ENCODE results near the gene ZBTB5.

Gene ZBTB5

DNA sequence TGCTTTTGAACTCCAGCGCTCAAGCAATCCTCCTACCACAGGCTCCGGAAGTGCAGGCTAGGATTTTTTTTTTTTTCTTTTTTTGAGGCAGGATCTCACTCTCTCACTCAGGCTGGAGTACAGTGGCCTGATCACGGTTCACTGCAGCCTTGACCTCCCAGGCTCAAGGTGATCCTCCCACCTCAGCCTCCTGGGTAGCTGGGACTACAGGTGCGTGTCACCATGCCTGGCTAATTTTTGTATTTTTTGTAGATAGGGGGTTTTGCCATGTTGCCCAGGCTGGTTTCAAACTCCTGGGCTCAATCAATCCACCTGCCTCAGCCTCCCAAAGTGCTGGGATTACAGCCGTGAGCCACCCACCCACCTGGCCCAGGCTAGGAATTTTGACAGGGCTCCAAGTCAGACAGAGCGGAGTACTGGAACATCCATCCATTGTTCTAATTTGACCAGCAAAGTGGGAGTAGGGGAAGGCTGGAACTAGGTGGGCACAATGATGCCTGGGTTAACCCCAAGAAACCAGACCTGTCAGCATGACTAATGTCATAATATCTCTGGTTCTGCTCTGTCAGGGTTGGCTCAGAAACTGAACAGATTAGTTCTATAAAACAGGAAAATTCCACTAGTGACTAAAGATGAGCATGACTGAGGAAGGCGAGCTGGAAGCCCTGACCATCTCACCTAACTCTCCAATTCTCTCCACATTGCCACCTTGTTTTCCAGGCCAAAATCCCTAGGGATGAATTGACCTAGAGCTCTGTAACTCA lies 9.2 kb downstream of the ZBTB5 start:
- H3K27ac ChIP-seq = peak overlapping the region in 6 of 21 experiments; percentile 0 to 52 (median 21)
- no peak overlapping the region for H3K4me3 ChIP-seq

DNA sequence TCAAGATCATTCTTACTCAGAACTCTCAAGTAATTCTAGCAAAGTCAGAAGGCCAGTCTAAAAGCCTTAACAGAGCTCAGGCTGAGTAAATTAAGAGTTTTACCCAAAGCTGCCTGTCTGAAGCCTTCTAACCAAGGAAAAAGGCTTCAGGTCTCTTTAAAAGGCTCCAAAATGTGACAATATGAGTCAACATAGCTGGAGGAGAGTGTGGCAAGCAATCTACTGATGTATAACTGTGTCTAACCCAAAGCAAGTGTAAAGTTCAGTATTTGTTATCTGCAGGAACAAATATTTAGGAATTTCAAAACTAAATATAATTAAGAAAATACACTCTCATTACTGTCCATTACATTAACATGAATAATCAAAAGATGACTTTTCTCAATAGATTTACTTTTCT lies 11.0 kb downstream of the ZBTB5 start:
- no peak overlapping the region for H3K4me3 ChIP-seq
- H3K27ac ChIP-seq = no peak overlapping the region

DNA sequence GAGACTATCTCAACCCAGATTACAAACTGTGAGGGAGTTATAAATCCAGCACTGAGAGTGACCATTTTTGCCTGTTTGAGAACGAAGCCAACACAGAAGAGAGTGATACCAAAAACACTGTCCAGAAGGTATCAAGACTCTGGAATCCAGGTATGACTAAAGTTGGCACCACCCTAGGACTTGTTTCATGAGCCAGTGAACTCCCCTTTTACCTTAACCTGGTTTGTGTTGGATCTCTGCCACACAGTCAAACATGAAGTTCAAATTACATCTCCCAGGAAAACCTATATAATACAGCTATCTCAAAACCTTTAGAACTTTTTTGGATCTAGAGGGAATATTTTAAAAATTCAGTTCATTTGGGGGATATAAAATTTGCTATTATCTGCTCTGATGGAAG lies 11.4 kb downstream of the ZBTB5 start:
- H3K4me3 ChIP-seq = no peak overlapping the region
- no peak overlapping the region for H3K27ac ChIP-seq

DNA sequence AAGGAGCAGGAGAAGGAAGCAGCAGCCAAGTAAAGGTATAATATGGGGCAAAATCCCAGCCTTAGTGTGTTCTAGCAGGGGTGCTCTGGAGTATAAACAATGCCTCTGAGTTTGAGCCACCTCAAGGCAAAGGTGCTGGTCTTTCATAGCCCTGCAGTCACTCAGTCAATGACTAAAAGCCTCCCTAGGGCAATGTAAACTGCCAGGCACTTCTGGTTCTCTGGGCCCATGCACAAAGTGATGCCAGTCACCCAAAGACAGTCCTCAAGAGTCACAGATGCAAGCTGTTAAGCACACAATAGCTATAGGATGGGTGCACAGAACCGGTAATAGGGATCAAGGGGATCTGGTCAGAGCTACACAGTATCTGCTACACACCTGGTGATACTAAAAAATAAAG lies 12.6 kb downstream of the ZBTB5 start:
- H3K27ac ChIP-seq = no peak overlapping the region
- H3K4me3 ChIP-seq = no peak overlapping the region

DNA sequence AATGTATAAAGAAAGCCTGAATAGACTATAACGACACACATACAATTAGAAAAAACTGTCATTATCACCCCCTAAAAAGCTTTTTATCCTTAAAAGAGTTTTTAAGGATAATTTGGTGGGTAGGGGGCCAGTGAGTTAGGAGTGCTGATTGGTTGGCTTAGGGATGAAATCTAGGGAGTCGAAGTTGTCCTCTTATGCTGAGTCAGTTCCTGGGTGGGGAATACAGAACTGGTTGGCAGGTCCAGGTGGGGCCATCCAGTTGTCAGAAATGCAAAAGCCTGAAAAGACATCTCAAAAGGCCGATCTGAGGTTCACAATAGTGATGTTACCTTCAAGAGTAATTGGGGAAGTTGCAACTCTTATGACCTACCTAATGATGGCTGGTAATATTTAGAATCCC lies 13.6 kb downstream of the ZBTB5 start:
- Histone ChIP-seq H3K4me3 (no peak overlapping the region), H3K27ac (no peak overlapping the region)

DNA sequence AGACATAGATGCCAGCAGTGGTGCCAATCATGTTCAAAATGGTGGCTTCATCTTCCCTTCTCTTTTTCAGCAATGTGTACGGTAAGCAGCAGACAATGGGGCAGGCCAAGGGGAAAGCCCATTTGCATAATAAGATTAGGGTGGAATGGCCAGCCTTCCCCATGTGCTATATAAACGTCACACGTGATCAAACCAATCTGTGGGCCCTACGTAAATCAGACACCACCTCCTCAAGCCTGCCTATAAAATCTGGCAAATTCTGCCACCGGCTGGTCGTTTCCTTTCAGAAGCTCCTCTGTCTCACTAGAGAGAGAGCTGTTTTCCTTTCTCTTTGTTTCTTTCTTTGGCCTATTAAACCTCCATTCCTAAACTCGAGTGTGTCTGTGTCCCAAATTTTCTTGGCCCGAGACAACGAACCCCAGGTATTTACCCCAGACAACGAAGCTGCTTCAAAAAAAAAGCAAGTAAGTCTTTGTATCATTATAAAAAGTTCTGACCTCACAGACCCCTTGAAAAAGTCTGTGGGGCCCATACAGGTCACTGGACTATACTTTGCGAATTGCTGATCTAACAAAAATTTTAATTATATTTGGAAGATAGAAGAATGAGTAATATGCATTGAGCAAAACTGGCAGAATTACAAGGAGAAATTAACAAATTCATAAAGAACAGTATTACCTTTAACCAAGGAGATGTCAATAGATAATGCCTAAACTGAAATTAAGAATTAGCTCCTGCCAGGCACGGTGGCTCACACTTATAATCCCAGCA lies 15.2 kb downstream of the ZBTB5 start:
- H3K27ac ChIP-seq = no peak overlapping the region
- no peak overlapping the region for H3K4me3 ChIP-seq

DNA sequence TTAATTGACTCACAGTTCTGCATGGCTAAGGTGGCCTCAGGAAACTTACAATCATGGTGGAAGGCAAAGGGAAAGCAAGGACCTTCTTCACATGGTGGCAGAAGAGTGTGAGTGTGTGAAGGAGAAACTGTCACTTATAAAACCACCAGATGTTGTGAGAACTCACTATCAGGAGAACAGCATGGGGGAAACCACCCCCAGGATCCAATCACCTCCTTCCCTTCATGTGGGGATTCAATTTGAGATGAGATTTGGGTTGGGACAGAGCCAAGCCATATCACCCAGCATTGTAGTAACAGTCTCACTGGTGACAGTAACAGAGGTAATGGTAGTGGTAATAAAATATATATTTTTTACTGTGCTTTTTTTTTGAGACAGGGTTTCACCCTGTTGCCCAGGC lies 18.1 kb downstream of the ZBTB5 start:
- Histone ChIP-seq H3K4me3 (no peak overlapping the region), H3K27ac (no peak overlapping the region)

DNA sequence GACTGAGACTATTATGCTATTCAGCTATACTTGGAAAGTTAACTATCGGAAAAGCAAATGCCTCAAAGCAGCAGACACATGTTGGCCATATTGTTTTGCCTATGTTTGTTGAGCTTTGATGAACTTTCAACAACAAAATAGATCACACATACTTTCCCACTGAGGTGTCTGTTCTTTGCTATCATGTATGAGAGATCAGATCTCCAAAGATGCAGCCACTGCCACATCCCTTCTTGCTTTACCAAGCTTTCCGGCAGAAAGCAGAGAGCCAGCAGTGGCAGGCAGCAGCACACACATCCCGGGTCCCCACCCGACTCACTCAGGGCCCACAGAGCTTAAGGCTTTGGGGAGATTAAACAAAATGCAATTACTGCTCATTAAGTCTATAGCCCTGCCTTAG lies 18.8 kb downstream of the ZBTB5 start:
- Histone ChIP-seq H3K4me3 (no peak overlapping the region), H3K27ac (peak overlapping the region in 1 of 21 experiments; percentile 0)

DNA sequence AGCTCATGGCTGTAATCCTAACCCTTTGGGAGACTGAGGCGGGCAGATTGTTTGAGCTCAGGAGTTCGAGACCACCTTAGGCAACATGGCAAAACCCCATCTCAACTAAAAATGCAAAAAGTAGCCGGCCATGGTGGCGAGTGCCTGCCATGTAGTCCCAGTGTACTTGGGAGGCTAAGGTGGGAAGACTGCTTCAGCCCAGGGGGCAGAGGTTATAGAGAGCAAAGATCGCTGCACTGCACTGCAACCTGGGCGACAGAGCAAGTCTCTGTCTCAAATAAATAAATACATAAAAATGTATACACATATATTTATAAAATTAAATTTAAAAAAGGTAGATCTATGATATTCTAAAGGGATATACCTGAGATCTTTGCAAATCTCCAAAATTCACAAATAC lies 19.4 kb downstream of the ZBTB5 start:
- H3K27ac ChIP-seq = no peak overlapping the region
- no peak overlapping the region for H3K4me3 ChIP-seq

DNA sequence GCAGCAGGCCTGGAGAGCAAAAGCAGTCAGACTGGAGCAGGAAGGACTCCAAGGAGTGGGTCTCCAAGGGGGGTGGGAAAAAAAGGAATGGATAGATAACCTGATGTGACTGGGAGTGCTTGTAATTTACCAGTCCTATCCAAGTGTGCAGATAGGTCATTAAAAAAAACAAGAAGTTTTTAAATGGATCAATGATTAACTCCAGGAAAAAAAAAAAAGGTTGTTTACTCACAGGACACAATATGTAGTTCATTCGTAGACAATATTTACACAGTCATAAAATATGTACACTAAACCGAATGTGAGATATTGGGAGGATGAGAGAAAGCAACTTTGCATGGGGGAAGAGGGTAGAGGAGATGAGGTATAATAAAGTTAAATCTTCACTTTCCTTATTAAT lies 20.4 kb downstream of the ZBTB5 start:
- Histone ChIP-seq H3K27ac (no peak overlapping the region), H3K4me3 (no peak overlapping the region)

DNA sequence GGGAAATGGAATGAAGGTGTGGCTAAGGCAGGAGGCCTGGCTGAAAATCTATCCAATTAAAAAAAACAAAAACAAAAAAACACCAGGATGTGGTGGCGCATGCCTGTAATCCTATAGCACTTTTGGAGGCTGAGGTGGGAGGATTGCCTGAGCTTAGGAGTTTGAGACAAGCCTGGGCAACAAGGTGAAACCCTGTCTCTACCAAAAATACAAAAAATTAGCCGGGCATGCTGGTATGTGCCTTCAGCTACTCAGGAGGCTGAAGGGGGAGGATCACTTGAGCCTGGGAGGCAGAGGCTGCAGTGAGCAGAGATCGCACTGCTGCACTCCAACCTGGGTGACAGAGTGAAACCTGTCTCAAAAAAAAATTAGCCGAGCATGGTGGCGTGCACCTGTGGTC lies 21.7 kb downstream of the ZBTB5 start:
- no peak overlapping the region for H3K4me3 ChIP-seq
- no peak overlapping the region for H3K27ac ChIP-seq

DNA sequence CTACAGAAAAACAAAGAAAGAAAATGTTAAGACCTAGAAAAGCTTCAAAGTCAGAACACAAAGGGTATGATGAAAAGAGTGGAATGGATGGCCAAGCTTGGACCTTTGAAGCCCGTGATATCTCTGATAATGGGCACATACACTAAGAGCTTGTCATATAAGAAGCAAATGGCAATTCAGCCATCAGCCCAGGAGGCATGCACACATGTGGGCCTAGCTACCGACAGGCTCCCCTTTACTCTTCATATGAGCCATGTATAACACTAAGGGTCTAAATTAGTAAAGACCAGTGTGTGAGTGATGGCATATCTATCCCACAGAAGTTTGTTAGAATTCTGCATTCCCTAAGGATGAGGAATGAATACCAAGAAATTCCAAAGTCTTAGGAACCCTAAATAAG lies 22.7 kb downstream of the ZBTB5 start:
- no peak overlapping the region for H3K27ac ChIP-seq

DNA sequence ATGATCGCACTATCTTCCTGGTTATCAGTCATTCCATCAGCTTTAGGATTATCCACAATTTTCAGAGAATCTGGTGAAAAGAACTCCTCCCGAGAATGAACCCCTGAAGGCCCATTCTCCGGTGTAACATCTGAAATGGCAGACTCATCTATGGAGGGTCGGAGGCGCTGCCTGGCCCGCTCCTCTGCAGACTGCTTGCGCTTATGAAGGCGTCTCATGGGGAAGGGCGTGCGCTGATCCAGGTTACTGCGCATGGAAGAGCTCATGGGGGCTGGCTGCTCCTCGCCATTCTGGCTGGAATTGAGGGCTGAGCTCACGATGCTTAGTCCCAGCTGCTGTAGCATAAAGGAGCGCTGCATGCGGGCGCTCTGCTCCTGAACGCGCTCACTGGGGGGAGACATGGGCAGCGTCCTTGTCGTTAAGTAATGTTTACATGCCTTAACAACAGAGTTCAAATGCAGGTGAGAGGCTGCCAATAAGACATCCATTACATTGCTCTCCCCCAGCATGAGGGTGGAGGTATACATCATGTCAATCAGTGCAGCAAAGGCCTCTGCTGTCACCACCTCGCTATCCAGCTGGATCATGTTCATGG lies 23.4 kb downstream of the ZBTB5 start:
- Histone ChIP-seq H3K4me3 (no peak overlapping the region), H3K27ac (no peak overlapping the region)

More for the DNA sequence above, 22.7 kb downstream of the ZBTB5 start:
- H3K4me3 ChIP-seq = no peak overlapping the region

DNA sequence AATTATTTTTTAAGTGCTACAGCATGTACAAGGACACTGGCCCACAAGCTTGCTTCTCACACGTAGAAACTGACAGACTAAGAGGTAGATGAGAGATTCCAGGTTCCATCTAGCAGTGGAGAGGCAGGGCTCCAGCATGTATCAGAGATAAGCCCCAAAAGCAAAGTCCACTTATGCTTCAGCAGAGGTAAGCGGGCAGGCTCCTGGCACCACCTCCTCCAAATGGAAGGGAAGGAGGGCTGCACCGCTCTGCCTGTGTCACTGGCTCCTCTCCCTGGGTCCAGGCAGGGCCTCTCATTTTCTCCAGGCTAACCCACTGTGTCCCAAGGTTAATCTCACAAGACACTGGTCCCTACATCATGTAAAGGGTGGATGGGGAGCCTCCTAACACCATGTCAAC lies 26.9 kb downstream of the ZBTB5 start:
- Histone ChIP-seq H3K4me3 (no peak overlapping the region), H3K27ac (peak overlapping the region in 1 of 21 experiments; percentile 20)

DNA sequence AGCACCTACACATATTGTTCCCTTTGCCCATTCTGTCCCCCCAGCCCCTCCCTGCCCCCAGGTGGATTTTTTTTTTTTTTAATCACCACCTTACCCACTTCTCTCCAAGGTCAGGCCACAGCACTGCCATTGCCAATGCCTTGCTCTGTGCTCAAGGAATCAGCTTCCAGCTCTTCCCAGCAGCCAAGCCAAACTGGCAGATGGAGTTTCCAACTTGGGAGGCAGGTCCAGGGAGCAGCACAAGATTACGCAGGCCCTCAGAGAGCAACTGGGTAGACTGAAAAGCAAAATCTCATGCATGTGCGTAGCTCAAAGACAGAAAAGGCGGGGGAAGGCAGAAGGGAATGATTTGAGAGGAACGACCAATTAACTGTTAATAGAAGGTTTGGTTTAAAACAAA lies 27.6 kb downstream of the ZBTB5 start:
- Histone ChIP-seq H3K27ac (no peak overlapping the region), H3K4me3 (no peak overlapping the region)

DNA sequence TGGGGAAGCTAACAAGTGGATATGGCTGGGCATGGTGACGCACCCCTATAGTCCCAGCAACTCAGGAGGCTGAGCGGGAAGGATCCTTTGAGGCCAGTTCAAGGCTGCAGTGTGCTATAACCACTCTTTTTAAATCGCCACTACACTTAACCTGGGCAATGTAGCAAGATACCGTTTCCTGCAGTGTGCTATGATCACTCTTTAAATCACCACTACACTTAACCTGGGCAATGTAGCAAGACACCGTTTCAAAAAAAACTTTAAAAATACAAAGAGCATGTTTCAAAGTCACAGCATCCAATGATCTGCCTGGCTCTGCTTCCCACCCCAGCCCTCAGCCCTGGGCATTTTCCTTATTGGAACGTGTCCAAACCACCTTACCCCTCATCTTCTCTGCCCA lies 28.2 kb downstream of the ZBTB5 start:
- Histone ChIP-seq H3K27ac (no peak overlapping the region), H3K4me3 (no peak overlapping the region)

DNA sequence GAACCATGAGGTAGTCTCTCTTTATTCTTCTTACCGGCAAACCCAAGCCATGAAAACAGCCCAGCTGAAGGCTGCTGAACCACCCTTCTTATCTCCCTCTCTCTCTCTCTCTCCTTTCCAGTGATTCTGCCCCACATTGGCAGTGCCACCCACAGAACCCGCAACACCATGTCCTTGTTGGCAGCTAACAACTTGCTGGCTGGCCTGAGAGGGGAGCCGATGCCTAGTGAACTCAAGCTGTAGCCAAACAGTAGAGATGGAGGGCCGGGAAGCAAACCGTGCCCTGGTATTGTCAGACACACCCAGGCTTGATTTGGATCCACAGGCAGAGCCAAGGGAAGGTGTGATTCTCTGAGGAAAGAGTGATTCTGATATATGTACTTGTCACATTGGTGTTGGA lies 28.7 kb downstream of the ZBTB5 start:
- Histone ChIP-seq H3K27ac (peak overlapping the region in 1 of 21 experiments; percentile 70), H3K4me3 (no peak overlapping the region)

DNA sequence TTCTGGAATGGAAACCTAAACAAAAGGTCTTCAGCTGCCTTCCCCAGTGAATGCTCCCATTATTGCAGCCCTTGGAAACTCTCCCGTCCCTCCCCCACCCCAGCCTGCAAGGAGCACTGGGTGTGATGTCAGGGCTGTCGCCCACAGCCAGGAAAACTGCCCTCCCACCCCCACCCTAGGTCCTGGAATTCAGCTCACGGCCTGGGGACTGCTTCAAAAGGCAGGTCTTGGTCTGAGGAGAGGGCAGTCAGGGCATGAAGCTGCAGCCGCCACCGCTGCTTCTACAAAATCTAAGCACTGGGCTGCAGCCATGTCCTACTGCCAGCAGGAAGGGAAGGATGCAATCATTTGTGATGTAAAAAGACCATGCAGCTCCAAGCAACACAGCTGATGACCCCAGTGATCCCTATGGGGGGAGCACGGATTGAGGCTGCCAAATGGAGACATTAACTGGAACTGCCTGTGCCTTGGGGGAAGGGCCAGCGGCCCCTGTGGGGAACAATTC lies 31.3 kb downstream of the ZBTB5 start:
- Histone ChIP-seq H3K4me3 (no peak overlapping the region), H3K27ac (peak overlapping the region in 2 of 21 experiments; percentile 54 to 55)

DNA sequence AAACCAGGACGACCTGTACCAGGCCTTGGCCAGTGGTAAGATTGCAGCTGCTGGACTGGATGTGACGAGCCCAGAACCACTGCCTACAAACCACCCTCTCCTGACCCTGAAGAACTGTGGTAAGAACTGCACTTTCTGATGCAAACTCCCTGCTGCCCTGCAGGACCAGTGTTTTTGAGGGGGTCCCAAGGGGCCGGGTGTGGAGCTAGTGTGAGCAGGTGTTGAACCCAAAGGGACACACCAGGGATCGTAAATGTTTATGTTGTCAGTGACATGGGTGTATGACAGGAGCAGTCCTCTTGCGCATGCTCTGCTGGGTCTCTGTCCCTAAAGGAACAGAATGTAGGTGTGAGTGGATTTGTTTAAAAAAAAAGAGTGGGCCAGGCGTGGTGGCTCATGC lies 33.2 kb downstream of the ZBTB5 start:
- Histone ChIP-seq H3K27ac (peak overlapping the region in 8 of 21 experiments; percentile 2 to 72 (median 38)), H3K4me3 (no peak overlapping the region)

DNA sequence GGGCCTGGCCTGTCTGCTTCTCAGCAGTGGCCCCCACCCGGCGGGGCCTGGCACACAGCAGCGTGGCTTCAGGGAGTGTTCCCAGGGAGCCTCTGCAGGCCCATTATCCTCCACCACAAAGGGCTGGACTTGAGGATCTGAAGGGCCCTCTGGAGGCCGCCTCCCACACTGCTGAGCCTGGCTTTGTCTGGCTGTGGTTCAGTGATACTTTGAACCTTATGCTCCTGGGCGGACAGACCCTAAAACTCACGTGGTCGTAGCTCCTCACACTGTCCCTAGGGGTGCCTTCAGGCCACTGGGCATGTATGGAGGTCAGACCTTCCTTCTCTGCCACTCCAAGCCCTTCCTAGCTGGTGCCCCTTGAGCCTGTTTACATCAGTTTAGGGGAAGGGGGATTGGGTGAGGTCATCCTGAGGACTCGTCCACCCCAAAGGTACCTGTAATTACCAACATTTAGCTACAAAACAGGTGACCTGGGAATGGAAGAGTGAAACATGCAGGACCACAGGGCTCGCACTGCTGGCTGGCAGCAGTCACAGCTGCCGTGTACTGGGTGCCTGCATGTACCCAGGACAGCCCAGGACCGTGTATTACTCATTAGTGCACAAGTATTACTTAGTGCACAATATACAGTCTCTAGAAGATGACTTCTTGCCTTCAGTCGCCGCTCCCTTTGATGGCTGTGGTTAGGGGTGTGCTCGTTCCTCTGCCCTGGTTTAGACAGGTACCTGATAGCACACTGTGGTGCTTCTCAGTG lies 34.2 kb downstream of the ZBTB5 start:
- Histone ChIP-seq H3K4me3 (no peak overlapping the region), H3K27ac (peak overlapping the region in 1 of 21 experiments; percentile 10)

Data from skin epidermis (tissue), 12 donors.